Endothelial cell of umbilical vein (primary cell): ENCODE measurements around the gene PCGF3. TPM values are rescaled to one million over a fixed set of nuclear protein-coding genes. Genes with fewer than 3 reads are reported as not detected.
"Not testable (repeated sequence)": the region's sequence is repeated elsewhere in the genome, so short reads cannot be mapped to it uniquely, and the experiment has no call there.

Source experiments
- BruUV-seq: library from RNA; stranded (reverse); fragments of 400-500 nt; replicated peaks from 2 replicates; lab custom pipeline; 2021; lab: Mats Ljungman, UMichigan
- CTCF ChIA-PET: fragments of 300-600, 350-600 bp; sonication (Branson Sonifier 250); formaldehyde crosslinking; loops from one replicate; lab custom pipeline; 2021; ENCODE audit warnings: antibody characterized with exemption, inconsistent platforms; lab: Charles Lee
- POLR2A ChIA-PET: fragments of 300-600, 350-600 bp; sonication (Branson Sonifier 250); formaldehyde crosslinking; loops from one replicate; lab custom pipeline; 2021; ENCODE audit warnings: antibody characterized with exemption, inconsistent platforms; lab: Charles Lee
- DNase-seq: peaks from one replicate; pipeline ENCODE4 v3.0.0-alpha.2; 2011; ENCODE audit warnings: low read depth, low spot score
- FAIRE-seq: peaks from 2 replicates; lab custom pipeline; 2011; peaks lifted over from hg19 to GRCh38; lab: Jason Lieb, UNC
- H2AFZ ChIP-seq: 2 replicates; pipeline ENCODE4 v1.6.0; 2012; ENCODE audit warnings: low read depth, low read length, control low read depth, inconsistent platforms
- H3K27ac ChIP-seq: 2 replicates; pipeline ENCODE4 v1.5.1; 2011; ENCODE audit warnings: low read depth, mild to moderate bottlenecking, control low read depth, low read length, moderate library complexity; ENCODE audit not compliant: insufficient read depth
- H3K27me3 ChIP-seq, 2 experiments: 2 replicates each; pipeline versions ENCODE4 v1.6.0 to v1.6.1; 2011; ENCODE audit warnings: low read length in 2 of 2, mixed read lengths in 1 of 2; ENCODE audit not compliant: control insufficient read depth in 2 of 2, insufficient read depth in 2 of 2
- H3K36me3 ChIP-seq, 2 experiments: 2 replicates in 1 of 2; 3 replicates in 1 of 2; pipeline ENCODE4 v1.5.1; 2011; ENCODE audit warnings: low read length in 2 of 2, mild to moderate bottlenecking in 1 of 2, moderate library complexity in 1 of 2; ENCODE audit not compliant: control insufficient read depth in 2 of 2, insufficient read depth in 2 of 2; ENCODE audit errors: extremely low read depth in 1 of 2
- H3K4me1 ChIP-seq: 3 replicates; pipeline ENCODE4 v1.5.1; 2011; ENCODE audit warnings: mild to moderate bottlenecking, low read length; ENCODE audit not compliant: control insufficient read depth, insufficient read depth; ENCODE audit errors: extremely low read depth
- H3K4me2 ChIP-seq: 2 replicates; pipeline ENCODE4 v1.6.1; 2011; ENCODE audit warnings: low read length, control low read depth, mixed read lengths; ENCODE audit not compliant: insufficient read depth
- H3K4me3 ChIP-seq, 3 experiments: fragments of 200-600 bp in 1 of 3; sonication (generic), shearing (Covaris generic) in 1 of 3; replicated peaks in 1 of 3; 2 replicates each; pipeline ENCODE4 v1.5.1; 2011 to 2016; ENCODE audit warnings: control low read depth in 3 of 3, low read length in 3 of 3, mild to moderate bottlenecking in 2 of 3, inconsistent platforms in 1 of 3, low read depth in 1 of 3, moderate library complexity in 1 of 3; ENCODE audit not compliant: insufficient read depth in 1 of 3
- H3K79me2 ChIP-seq: 2 replicates; pipeline ENCODE4 v1.6.0; 2012; ENCODE audit warnings: low read length, inconsistent platforms; ENCODE audit not compliant: control insufficient read depth, insufficient read depth
- H3K9ac ChIP-seq: replicated peaks from 2 replicates; pipeline ENCODE3; 2011; ENCODE audit warnings: low read length, control low read depth; ENCODE audit not compliant: insufficient read depth; ENCODE audit errors: extremely low read depth
- H3K9me1 ChIP-seq: replicated peaks from 3 replicates; pipeline ENCODE4 v1.6.0; 2011; ENCODE audit warnings: mild to moderate bottlenecking, low read length; ENCODE audit not compliant: control insufficient read depth, insufficient read depth; ENCODE audit errors: extremely low read depth
- H3K9me3 ChIP-seq: replicated peaks from 2 replicates; pipeline ENCODE4 v1.5.1; 2012; ENCODE audit warnings: low read length, inconsistent platforms; ENCODE audit not compliant: control insufficient read depth, insufficient read depth
- H4K20me1 ChIP-seq: replicated peaks from 2 replicates; pipeline ENCODE3; 2011; ENCODE audit warnings: mild to moderate bottlenecking, low read length; ENCODE audit not compliant: control insufficient read depth, insufficient read depth; ENCODE audit errors: extremely low read depth
- EZH2 ChIP-seq: IDR thresholded peaks from 2 replicates; pipeline ENCODE4 v1.6.1; 2012; ENCODE audit warnings: borderline replicate concordance, low read depth, mild to moderate bottlenecking, moderate library complexity, low read length, inconsistent platforms; ENCODE audit not compliant: severe bottlenecking
- FOS ChIP-seq: IDR thresholded peaks from 2 replicates; pipeline ENCODE4 v1.6.1; 2011; ENCODE audit warnings: mild to moderate bottlenecking, low read length, moderate library complexity, borderline replicate concordance; ENCODE audit not compliant: insufficient read depth
- GATA2 ChIP-seq: IDR thresholded peaks from 2 replicates; pipeline ENCODE4 v1.7.0; 2011; ENCODE audit warnings: low read depth, mild to moderate bottlenecking, moderate library complexity, mixed read lengths, low read length; ENCODE audit not compliant: insufficient read length, insufficient read depth
- JUN ChIP-seq: IDR thresholded peaks from 2 replicates; pipeline ENCODE4 v1.6.1; 2011; ENCODE audit warnings: borderline replicate concordance, low read depth; ENCODE audit not compliant: insufficient read length, insufficient read depth
- MAX ChIP-seq: IDR thresholded peaks from 2 replicates; pipeline ENCODE4 v1.6.1; 2011; ENCODE audit not compliant: insufficient read depth, insufficient read length
- MYC ChIP-seq: IDR thresholded peaks from one replicate; pipeline ENCODE4 v1.6.1; 2011; ENCODE audit warnings: mild to moderate bottlenecking, low read depth, low read length
- POLR2A ChIP-seq: IDR thresholded peaks from 2 replicates; pipeline ENCODE4 v1.6.1; 2012; ENCODE audit warnings: low read depth, mild to moderate bottlenecking, control low read depth, low read length
- POLR2AphosphoS5 ChIP-seq: IDR thresholded peaks from 2 replicates; pipeline ENCODE4 v1.6.1; 2012; ENCODE audit warnings: low read depth, mild to moderate bottlenecking, control low read depth, low read length, moderate library complexity; ENCODE audit not compliant: insufficient read depth
- dilution Hi-C: fragments of 300-500 bp; cut with MboI; formaldehyde crosslinking; loops from one replicate; pipeline ENCODE4 v1.15.0; 2019; ENCODE audit warnings: low sequenced_read_pairs; ENCODE audit not compliant: extremely low pct_ligation_motif_present
- intact Hi-C: fragments of 100-400 bp; cut with micrococcal nuclease; formaldehyde crosslinking; loops from one replicate; pipeline ENCODE4 v1.10.0; 2022
- polyA plus RNA-seq, 4 experiments: library from polyadenylated mRNA; depleted of rRNA in 3 of 4; stranded (reverse) in 3 of 4; unstranded in 1 of 4; fragments of >200 nt; gene quantifications; 2 replicates each; pipeline versions ENCODE4 v1.2.1 to v1.2.3, GENCODE V29; 2011 to 2012; ENCODE audit warnings: missing spikeins in 1 of 4
- total RNA-seq: library from RNA; stranded (reverse); gene quantifications from 2 replicates; pipeline ENCODE4 v1.2.3, GENCODE V29; 2021
- TF ChIP-seq, protein P1 (sequence below), 2 donors: IDR thresholded peaks; 1 replicate in 1 of 2; 2 replicates in 1 of 2; pipeline ENCODE4 v1.5.1; 2011; ENCODE audit warnings: low read length in 2 of 2, mild to moderate bottlenecking in 2 of 2, moderate library complexity in 2 of 2, control low read depth in 1 of 2, inconsistent platforms in 1 of 2, low read depth in 1 of 2; ENCODE audit not compliant: insufficient read depth in 1 of 2; ENCODE audit errors: extremely low read depth in 1 of 2

PCGF3 gene
- total and polyA plus RNA-seq, 2 donors (not counting 3 experiments of a cell fraction or from before 2014, with no cell fraction given), result 70.2 to 91.8 TPM

- Histone ChIP-seq H3K4me3 (no peak overlapping the region), H3K79me2 (peaks cover 15% of the 10 kb centered on the region), H3K4me2 (no peak overlapping the region), H3K4me1 (peaks cover 11% of the 10 kb centered on the region), H4K20me1 (no peaks in the 10 kb centered on the region), H3K9me1 (no peaks in the 10 kb centered on the region), H2AFZ (no peak overlapping the region), H3K27me3 (no peaks in the 10 kb centered on the region), H3K36me3 (peaks cover 7 to 35% of the 10 kb centered on the region in 2 experiments), H3K9me3 (no peaks in the 10 kb centered on the region), H3K9ac (no peak overlapping the region), H3K27ac (no peak overlapping the region)
- dilution Hi-C loops (no loop called here), intact Hi-C loops (no loop called here)
- DNase-seq (no peak), FAIRE-seq (no peak)
- BruUV-seq, result no TSS peak
- CTCF ChIA-PET, result interaction anchor here (1.4 to 2.1 kb wide), 3 partner anchors 10 to 235 kb away, joined by 3 to 11 read pairs (median 5); partner anchors contain the start of gene IDUA
- TF ChIP-seq MAX (no peak), FOS (no peak), EZH2 (no peak), POLR2AphosphoS5 (no peak), GATA2 (no peak), JUN (no peak), POLR2A (no peak), MYC (no peak)
- TF ChIP-seq, protein P1, sequence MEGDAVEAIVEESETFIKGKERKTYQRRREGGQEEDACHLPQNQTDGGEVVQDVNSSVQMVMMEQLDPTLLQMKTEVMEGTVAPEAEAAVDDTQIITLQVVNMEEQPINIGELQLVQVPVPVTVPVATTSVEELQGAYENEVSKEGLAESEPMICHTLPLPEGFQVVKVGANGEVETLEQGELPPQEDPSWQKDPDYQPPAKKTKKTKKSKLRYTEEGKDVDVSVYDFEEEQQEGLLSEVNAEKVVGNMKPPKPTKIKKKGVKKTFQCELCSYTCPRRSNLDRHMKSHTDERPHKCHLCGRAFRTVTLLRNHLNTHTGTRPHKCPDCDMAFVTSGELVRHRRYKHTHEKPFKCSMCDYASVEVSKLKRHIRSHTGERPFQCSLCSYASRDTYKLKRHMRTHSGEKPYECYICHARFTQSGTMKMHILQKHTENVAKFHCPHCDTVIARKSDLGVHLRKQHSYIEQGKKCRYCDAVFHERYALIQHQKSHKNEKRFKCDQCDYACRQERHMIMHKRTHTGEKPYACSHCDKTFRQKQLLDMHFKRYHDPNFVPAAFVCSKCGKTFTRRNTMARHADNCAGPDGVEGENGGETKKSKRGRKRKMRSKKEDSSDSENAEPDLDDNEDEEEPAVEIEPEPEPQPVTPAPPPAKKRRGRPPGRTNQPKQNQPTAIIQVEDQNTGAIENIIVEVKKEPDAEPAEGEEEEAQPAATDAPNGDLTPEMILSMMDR (IDR thresholded peaks at IDR 0.05; ENCODE audit: extremely low read depth in 1 of 2, insufficient read depth in 1 of 2, low read depth in 1 of 2, low read length in 2 of 2), result no peak
- POLR2A ChIA-PET, result no interaction called here
Measured at GRCh38 chr4:752196-752861, 46.7 kb downstream of the PCGF3 start.

- peaks cover 7 to 31% of the 10 kb centered on the region in 2 experiments for H3K36me3 ChIP-seq
- H3K9ac ChIP-seq, BruUV-seq, H3K9me1 ChIP-seq, H4K20me1 ChIP-seq, dilution Hi-C loops, DNase-seq, H3K27me3 ChIP-seq, H2AFZ ChIP-seq, intact Hi-C loops, H3K4me2 ChIP-seq, H3K4me3 ChIP-seq, H3K9me3 ChIP-seq, H3K27ac ChIP-seq, FAIRE-seq: not testable (repeated sequence)
- ChIA-PET CTCF (interaction anchor here (1.6 to 2.1 kb wide), 2 partner anchors 11 to 12 kb away, joined by 5 to 11 read pairs; no protein-coding TSS in a partner anchor), POLR2A (interaction anchor here (0.7 kb wide), 1 partner anchor 256 kb away, joined by 4 read pairs; no protein-coding TSS in a partner anchor)
- peaks cover 11% of the 10 kb centered on the region for H3K4me1 ChIP-seq
- H3K79me2 ChIP-seq, result peaks cover 15% of the 10 kb centered on the region
Measured at GRCh38 chr4:753186-753585, 47.6 kb downstream of the PCGF3 start.
